HCT116 (cell line): ENCODE measurements around the gene RAB3GAP2. TPM values are rescaled to one million over a fixed set of nuclear protein-coding genes. Genes with fewer than 3 reads are reported as not detected.

Experiments used
- ATAC-seq: fragments of 200-7000 bp; cut with Tn5 transposase; 2 replicates; pipeline ENCODE4 v1.9.1; 2020; ENCODE audit warnings: mild to moderate bottlenecking, moderate library complexity
- BruUV-seq: library from RNA; stranded (reverse); fragments of 400-500 nt; replicated peaks from 2 replicates; lab custom pipeline; 2021; lab: Mats Ljungman, UMichigan
- CTCF ChIA-PET: fragments of 300-600 bp; sonication (Branson Sonifier 250); formaldehyde crosslinking; loops from one replicate; lab custom pipeline; 2021; ENCODE audit warnings: antibody characterized with exemption; lab: Charles Lee
- POLR2A ChIA-PET: fragments of 300-600, 350-600 bp; sonication (Branson Sonifier 250); formaldehyde crosslinking; loops from one replicate; lab custom pipeline; 2021; ENCODE audit warnings: antibody characterized with exemption; lab: Charles Lee
- RAD21 ChIA-PET, 2 experiments: fragments of 300-600 bp; sonication (Branson Sonifier 250); formaldehyde crosslinking; loops; one replicate each; lab custom pipeline; 2023; ENCODE audit warnings: low total read pairs in 2 of 2; ENCODE audit not compliant: uncharacterized antibody in 2 of 2, unreplicated experiment in 2 of 2, low non-redundant PET in 1 of 2; lab: Charles Lee
- DNase-seq: peaks from one replicate; pipeline ENCODE4 v3.0.0-alpha.2; 2010; ENCODE audit warnings: low read depth, low spot score
- H2AFZ ChIP-seq: fragments of 200-600 bp; shearing (Covaris generic), sonication (generic); 2 replicates; pipeline ENCODE4 v1.6.1; 2017; ENCODE audit warnings: low read depth, mixed run types, mixed read lengths, antibody characterized with exemption, low read length; ENCODE audit not compliant: poor library complexity, severe bottlenecking
- H3K27ac ChIP-seq: 2 replicates; pipeline ENCODE4 v1.5.1; 2012; ENCODE audit warnings: low read depth, low read length
- H3K27me3 ChIP-seq: fragments of 200-600 bp; sonication (generic); 2 replicates; pipeline ENCODE4 v1.6.1; 2016; ENCODE audit warnings: mixed run types, low read length, mixed read lengths; ENCODE audit not compliant: insufficient read depth
- H3K36me3 ChIP-seq, 2 experiments: fragments of 200-500 bp in 1 of 2; fragments of 200-600 bp in 1 of 2; sonication (Bioruptor generic) in 1 of 2; sonication (generic) in 1 of 2; 2 replicates each; pipeline versions ENCODE4 v1.5.1 to v1.6.1; 2014 to 2016; ENCODE audit warnings: low read length in 2 of 2, inconsistent platforms in 1 of 2, mixed read lengths in 1 of 2, mixed run types in 1 of 2; ENCODE audit not compliant: insufficient read depth in 2 of 2, control insufficient read depth in 1 of 2
- H3K4me1 ChIP-seq, 2 experiments: fragments of 200-600 bp in 1 of 2; sonication (generic) in 1 of 2; 2 replicates each; pipeline versions ENCODE4 v1.5.1 to v1.6.1; 2012 to 2017; ENCODE audit warnings: low read length in 2 of 2, inconsistent platforms in 1 of 2, mild to moderate bottlenecking in 1 of 2, mixed read lengths in 1 of 2, mixed run types in 1 of 2, moderate library complexity in 1 of 2; ENCODE audit not compliant: insufficient read depth in 2 of 2, control insufficient read depth in 1 of 2
- H3K4me2 ChIP-seq: fragments of 200-600 bp; sonication (generic); 2 replicates; pipeline ENCODE4 v1.6.1; 2017; ENCODE audit warnings: mixed run types, low read length, mixed read lengths
- H3K4me3 ChIP-seq, 2 experiments: fragments of 200-600 bp in 1 of 2; sonication (generic) in 1 of 2; replicated peaks in 1 of 2; 2 replicates each; pipeline ENCODE4 v1.5.1; 2011 to 2016; ENCODE audit warnings: low read length in 2 of 2, control low read depth in 1 of 2, low read depth in 1 of 2, mild to moderate bottlenecking in 1 of 2, mixed read lengths in 1 of 2, mixed run types in 1 of 2
- H3K79me2 ChIP-seq: fragments of 200-600 bp; sonication (generic); 2 replicates; pipeline ENCODE4 v1.6.1; 2017; ENCODE audit warnings: mild to moderate bottlenecking, mixed run types, low read length, moderate library complexity, mixed read lengths; ENCODE audit not compliant: insufficient read depth
- H3K9ac ChIP-seq: fragments of 200-600 bp; sonication (generic); 2 replicates; pipeline ENCODE4 v1.6.1; 2016; ENCODE audit warnings: low read length, mixed read lengths
- H3K9me2 ChIP-seq: fragments of 200-600 bp; sonication (generic), shearing (Covaris generic); 2 replicates; pipeline ENCODE4 v1.6.1; 2017; ENCODE audit warnings: mixed run types, mild to moderate bottlenecking, moderate library complexity; ENCODE audit not compliant: insufficient read depth
- H3K9me3 ChIP-seq, 2 experiments: fragments of 200-500 bp in 1 of 2; fragments of 200-600 bp in 1 of 2; sonication (Bioruptor generic) in 1 of 2; sonication (generic) in 1 of 2; 2 replicates each; pipeline ENCODE4 v1.6.1; 2014 to 2017; ENCODE audit warnings: low read length in 2 of 2, mixed read lengths in 2 of 2, inconsistent platforms in 1 of 2, low read depth in 1 of 2, mild to moderate bottlenecking in 1 of 2, mixed run types in 1 of 2, moderate library complexity in 1 of 2; ENCODE audit not compliant: control insufficient read depth in 1 of 2, insufficient read depth in 1 of 2
- H4K20me1 ChIP-seq: fragments of 200-600 bp; sonication (generic), shearing (Covaris generic); 2 replicates; pipeline ENCODE4 v1.6.1; 2017; ENCODE audit warnings: mixed run types, mild to moderate bottlenecking, moderate library complexity; ENCODE audit not compliant: insufficient read depth
- CBX3 ChIP-seq: IDR thresholded peaks from 2 replicates; pipeline ENCODE4 v1.6.1; 2012; ENCODE audit warnings: low read depth
- CTCF ChIP-seq, 3 experiments: fragments of 200-600 bp in 1 of 3; sonication (generic) in 1 of 3; IDR thresholded peaks in 2 of 3; conservative IDR thresholded peaks in 1 of 3; 2 replicates each; pipeline ENCODE4 v1.5.1; 2012 to 2017; ENCODE audit warnings: low read depth in 2 of 3, low read length in 2 of 3, antibody characterized with exemption in 1 of 3, borderline replicate concordance in 1 of 3, control low read depth in 1 of 3, mild to moderate bottlenecking in 1 of 3, mixed read lengths in 1 of 3, mixed run types in 1 of 3, moderate library complexity in 1 of 3; ENCODE audit not compliant: insufficient read depth in 1 of 3
- EZH2 ChIP-seq: fragments of 200-600 bp; sonication (generic); IDR thresholded peaks from 2 replicates; pipeline ENCODE4 v1.6.1; 2017; ENCODE audit warnings: antibody characterized with exemption, mixed run types
- FOSL1 ChIP-seq: IDR thresholded peaks from 2 replicates; pipeline ENCODE4 v1.6.1; 2012; ENCODE audit warnings: low read depth
- MAX ChIP-seq: IDR thresholded peaks from 2 replicates; pipeline ENCODE4 v1.6.1; 2012
- POLR2AphosphoS5 ChIP-seq: IDR thresholded peaks from 2 replicates; pipeline ENCODE4 v1.6.1; 2011; ENCODE audit warnings: mild to moderate bottlenecking, low read depth, low read length, moderate library complexity
- RAD21 ChIP-seq: IDR thresholded peaks from 2 replicates; pipeline ENCODE4 v1.6.1; 2012; ENCODE audit warnings: low read depth, mild to moderate bottlenecking
- REST ChIP-seq: IDR thresholded peaks from 2 replicates; pipeline ENCODE4 v1.6.1; 2012; ENCODE audit warnings: low read depth
- ZFX ChIP-seq: fragments of 450-650 bp; IDR thresholded peaks from 2 replicates; pipeline ENCODE4 v1.6.1; 2017
- ZNF274 ChIP-seq: fragments of 200-500 bp; sonication (Bioruptor generic); IDR thresholded peaks from 2 replicates; pipeline ENCODE4 v1.6.1; 2014; ENCODE audit warnings: mild to moderate bottlenecking, low read depth, low read length, inconsistent platforms
- intact Hi-C: fragments of 100-400 bp; cut with micrococcal nuclease; formaldehyde crosslinking; loops from 2 replicates; pipeline ENCODE4 v1.10.0; 2022
- total RNA-seq: library from RNA; stranded (reverse); gene quantifications from one replicate; pipeline ENCODE4 v1.2.1, GENCODE V29; 2021; ENCODE audit not compliant: unreplicated experiment
- TF ChIP-seq, protein P1 (sequence below): IDR thresholded peaks from 2 replicates; pipeline ENCODE4 v1.6.1; 2011; ENCODE audit warnings: mild to moderate bottlenecking, low read length, moderate library complexity; ENCODE audit not compliant: insufficient replicate concordance; ENCODE audit errors: extremely low read depth

Gene RAB3GAP2
- total RNA-seq, 1 experiment from 2014 or later, result 32.5 TPM

GRCh38 chr1:220315070-220315839 lies 43.0 kb upstream of the RAB3GAP2 start:
- Histone ChIP-seq H3K4me1 (no peaks in the 10 kb centered on the region), H3K27ac (no peak overlapping the region), H4K20me1 (no peaks in the 10 kb centered on the region), H3K36me3 (no peaks in the 10 kb centered on the region), H3K9me2 (no peaks in the 10 kb centered on the region), H2AFZ (no peak overlapping the region), H3K4me2 (no peak overlapping the region), H3K9ac (no peak overlapping the region), H3K79me2 (no peaks in the 10 kb centered on the region), H3K4me3 (no peak overlapping the region), H3K9me3 (no peaks in the 10 kb centered on the region), H3K27me3 (no peaks in the 10 kb centered on the region)
- no peak for TF ChIP-seq ZNF274
- TF ChIP-seq ZFX, result no peak
- TF ChIP-seq CBX3, result no peak
- TF ChIP-seq REST, result no peak
- no peak for TF ChIP-seq RAD21
- no peak for TF ChIP-seq FOSL1
- no peak for TF ChIP-seq POLR2AphosphoS5
- no peak for TF ChIP-seq EZH2
- no peak for TF ChIP-seq CTCF (IDR thresholded peaks at IDR 0.05 in 2 of 3, conservative IDR thresholded peaks at IDR 0.05 in 1 of 3; ENCODE audit: borderline replicate concordance in 1 of 3, insufficient read depth in 1 of 3, low read depth in 2 of 3, low read length in 2 of 3)
- TF ChIP-seq, protein P1, sequence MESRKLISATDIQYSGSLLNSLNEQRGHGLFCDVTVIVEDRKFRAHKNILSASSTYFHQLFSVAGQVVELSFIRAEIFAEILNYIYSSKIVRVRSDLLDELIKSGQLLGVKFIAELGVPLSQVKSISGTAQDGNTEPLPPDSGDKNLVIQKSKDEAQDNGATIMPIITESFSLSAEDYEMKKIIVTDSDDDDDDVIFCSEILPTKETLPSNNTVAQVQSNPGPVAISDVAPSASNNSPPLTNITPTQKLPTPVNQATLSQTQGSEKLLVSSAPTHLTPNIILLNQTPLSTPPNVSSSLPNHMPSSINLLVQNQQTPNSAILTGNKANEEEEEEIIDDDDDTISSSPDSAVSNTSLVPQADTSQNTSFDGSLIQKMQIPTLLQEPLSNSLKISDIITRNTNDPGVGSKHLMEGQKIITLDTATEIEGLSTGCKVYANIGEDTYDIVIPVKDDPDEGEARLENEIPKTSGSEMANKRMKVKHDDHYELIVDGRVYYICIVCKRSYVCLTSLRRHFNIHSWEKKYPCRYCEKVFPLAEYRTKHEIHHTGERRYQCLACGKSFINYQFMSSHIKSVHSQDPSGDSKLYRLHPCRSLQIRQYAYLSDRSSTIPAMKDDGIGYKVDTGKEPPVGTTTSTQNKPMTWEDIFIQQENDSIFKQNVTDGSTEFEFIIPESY, result no peak
- TF ChIP-seq MAX, result no peak
- ChIA-PET RAD21 (no interaction called here), POLR2A (no interaction called here), CTCF (no interaction called here)
- BruUV-seq, result no TSS peak
- intact Hi-C loops, result no loop called here
- ATAC-seq, result no peak
- DNase-seq, result no peak
